ENCODE results near the gene TRIM66.

DNA sequence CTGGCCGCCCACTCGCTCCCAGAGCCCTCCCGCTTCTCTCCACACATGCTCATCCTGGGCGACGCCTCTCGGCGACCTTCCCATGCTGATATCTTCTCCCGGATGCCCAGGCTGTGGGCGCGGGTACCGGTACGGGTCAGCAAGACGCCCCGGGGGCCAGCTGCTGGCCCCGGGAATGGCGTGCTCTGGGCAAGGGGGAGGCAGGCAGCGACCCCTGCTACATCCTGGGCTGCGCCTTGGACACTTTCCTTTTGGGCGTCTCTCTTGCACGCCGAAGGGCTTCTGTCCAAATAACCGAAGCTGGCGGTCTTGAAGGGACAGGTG, 48.2 kb upstream of the TRIM66 start:
- no peak for TF ChIP-seq NFIC (IDR thresholded peaks at IDR 0.05)
- no peak for TF ChIP-seq CEBPB (IDR thresholded peaks at IDR 0.05)
- TF ChIP-seq, protein P1, sequence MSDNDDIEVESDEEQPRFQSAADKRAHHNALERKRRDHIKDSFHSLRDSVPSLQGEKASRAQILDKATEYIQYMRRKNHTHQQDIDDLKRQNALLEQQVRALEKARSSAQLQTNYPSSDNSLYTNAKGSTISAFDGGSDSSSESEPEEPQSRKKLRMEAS (IDR thresholded peaks at IDR 0.05): no peak
- no peak for TF ChIP-seq YY1 (IDR thresholded peaks at IDR 0.05; ENCODE audit: low read depth)
- TF ChIP-seq EGR1 (IDR thresholded peaks at IDR 0.05): no peak
- TF ChIP-seq TAF1 (IDR thresholded peaks at IDR 0.05; ENCODE audit: low read depth): no peak
- TF ChIP-seq USF1 (IDR thresholded peaks at IDR 0.05): no peak
- TF ChIP-seq FOXM1 (IDR thresholded peaks at IDR 0.05; ENCODE audit: borderline replicate concordance, low read depth): no peak
